ENCODE data around the gene DACH1. TPM values are rescaled to one million over a fixed set of nuclear protein-coding genes. Genes with fewer than 3 reads are reported as not detected.

The DACH1 gene
- total RNA-seq, 1 experiment from 2014 or later = not detected

DNA sequence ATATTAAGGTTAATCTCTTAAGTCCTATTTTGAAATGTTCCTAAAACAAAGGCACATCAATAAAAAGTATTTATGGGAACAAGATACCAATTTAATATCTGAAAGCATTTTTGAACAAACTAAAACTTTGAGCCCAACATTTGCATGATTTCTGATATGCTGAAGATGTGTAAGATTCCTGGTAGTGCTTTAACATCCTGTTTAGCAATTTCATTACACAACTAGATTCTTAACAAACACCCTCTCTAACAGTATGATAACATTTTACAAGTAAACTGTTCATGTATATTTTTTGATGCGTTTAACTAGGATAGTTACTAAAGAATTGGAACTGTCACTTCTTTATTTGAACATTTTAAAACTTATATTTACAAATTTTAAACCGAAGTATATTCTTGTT, 63.9 kb downstream of the DACH1 start:
- RAD21 ChIA-PET (ENCODE audit: low non-redundant PET in 1 of 2, low total read pairs in 2 of 2, uncharacterized antibody in 2 of 2, unreplicated experiment in 2 of 2) = no interaction called here
- Histone ChIP-seq H3K4me3 (replicated peaks in 1 of 2; ENCODE audit: low read depth in 1 of 2, low read length in 2 of 2) (no peak overlapping the region), H3K9me3 (ENCODE audit: control insufficient read depth in 1 of 2, insufficient read depth in 1 of 2, low read depth in 1 of 2, low read length in 2 of 2) (0 out of 4 replicates have a peak, but pooled peaks cover 0 to 4% of the 10 kb centered on the region in 2 experiments), H3K9ac (ENCODE audit: low read length) (no peak overlapping the region), H3K4me2 (ENCODE audit: low read length) (no peak overlapping the region), H2AFZ (ENCODE audit: low read depth, low read length, poor library complexity, severe bottlenecking) (no peak overlapping the region), H3K4me1 (ENCODE audit: control insufficient read depth in 1 of 2, insufficient read depth in 2 of 2, low read length in 2 of 2) (no peaks in the 10 kb centered on the region), H3K36me3 (ENCODE audit: control insufficient read depth in 1 of 2, insufficient read depth in 2 of 2, low read length in 2 of 2) (no peaks in the 10 kb centered on the region), H4K20me1 (ENCODE audit: insufficient read depth) (no peaks in the 10 kb centered on the region; the same call in 1 of the 2 replicates), H3K9me2 (ENCODE audit: insufficient read depth) (no peaks in the 10 kb centered on the region), H3K27ac (ENCODE audit: low read depth, low read length) (no peak overlapping the region), H3K79me2 (ENCODE audit: insufficient read depth, low read length) (no peaks in the 10 kb centered on the region), H3K27me3 (ENCODE audit: insufficient read depth, low read length) (no peaks in the 10 kb centered on the region)
- intact Hi-C loops (cut with micrococcal nuclease) = no loop called here
- TF ChIP-seq EZH2 (IDR thresholded peaks at IDR 0.05) (no peak), POLR2A (IDR thresholded peaks at IDR 0.05; ENCODE audit: borderline replicate concordance, extremely low read depth, insufficient read depth, insufficient read length) (no peak), SIN3A (IDR thresholded peaks at IDR 0.05; ENCODE audit: low read depth) (no peak), FOSL1 (IDR thresholded peaks at IDR 0.05; ENCODE audit: low read depth) (no peak), SRF (IDR thresholded peaks at IDR 0.05; ENCODE audit: low read depth) (no peak), YY1 (IDR thresholded peaks at IDR 0.05; ENCODE audit: extremely low read depth, insufficient replicate concordance, low read depth, low read length) (no peak), ZNF274 (IDR thresholded peaks at IDR 0.05; ENCODE audit: low read depth, low read length) (no peak), ELF1 (IDR thresholded peaks at IDR 0.05; ENCODE audit: borderline replicate concordance, low read depth) (no peak), ZFX (IDR thresholded peaks at IDR 0.05) (no peak)
- TF ChIP-seq, protein P1, sequence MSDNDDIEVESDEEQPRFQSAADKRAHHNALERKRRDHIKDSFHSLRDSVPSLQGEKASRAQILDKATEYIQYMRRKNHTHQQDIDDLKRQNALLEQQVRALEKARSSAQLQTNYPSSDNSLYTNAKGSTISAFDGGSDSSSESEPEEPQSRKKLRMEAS (IDR thresholded peaks at IDR 0.05) = no peak
- POLR2A ChIA-PET = no interaction called here
- ATAC-seq = no peak
- DNase-seq (ENCODE audit: low read depth, low spot score) = no peak
- BruUV-seq (replicated peaks) = no TSS peak
- CTCF ChIA-PET = no interaction called here

GRCh38 chr13:71801781-71802180, 65.2 kb downstream of the DACH1 start:
- no peak for ATAC-seq

More at GRCh38 chr13:71801781-71802180, 65.2 kb downstream of the DACH1 start:
- H3K9me3 ChIP-seq (ENCODE audit: control insufficient read depth in 1 of 2, insufficient read depth in 1 of 2, low read depth in 1 of 2, low read length in 2 of 2) = 0 out of 4 replicates have a peak, but pooled peaks cover 0 to 4% of the 10 kb centered on the region in 2 experiments
- H3K79me2 ChIP-seq (ENCODE audit: insufficient read depth, low read length) = no peaks in the 10 kb centered on the region
- H3K27me3 ChIP-seq (ENCODE audit: insufficient read depth, low read length) = no peaks in the 10 kb centered on the region
- ChIA-PET CTCF (no interaction called here), RAD21 (ENCODE audit: low non-redundant PET in 1 of 2, low total read pairs in 2 of 2, uncharacterized antibody in 2 of 2, unreplicated experiment in 2 of 2) (no interaction called here), POLR2A (no interaction called here)
- H2AFZ ChIP-seq (ENCODE audit: low read depth, low read length, poor library complexity, severe bottlenecking) = no peak overlapping the region
- H4K20me1 ChIP-seq (ENCODE audit: insufficient read depth) = no peaks in the 10 kb centered on the region; the same call in 1 of the 2 replicates
- BruUV-seq (replicated peaks) = no TSS peak
- DNase-seq (ENCODE audit: low read depth, low spot score) = no peak
- no peak overlapping the region for H3K27ac ChIP-seq (ENCODE audit: low read depth, low read length)
- no peaks in the 10 kb centered on the region for H3K36me3 ChIP-seq (ENCODE audit: control insufficient read depth in 1 of 2, insufficient read depth in 2 of 2, low read length in 2 of 2)
- no peaks in the 10 kb centered on the region for H3K9me2 ChIP-seq (ENCODE audit: insufficient read depth)
- H3K4me2 ChIP-seq (ENCODE audit: low read length) = no peak overlapping the region
- no peaks in the 10 kb centered on the region for H3K4me1 ChIP-seq (ENCODE audit: control insufficient read depth in 1 of 2, insufficient read depth in 2 of 2, low read length in 2 of 2)
- intact Hi-C loops (cut with micrococcal nuclease) = no loop called here
- H3K9ac ChIP-seq (ENCODE audit: low read length) = no peak overlapping the region
- H3K4me3 ChIP-seq (replicated peaks in 1 of 2; ENCODE audit: low read depth in 1 of 2, low read length in 2 of 2) = no peak overlapping the region
- TF ChIP-seq, protein P1 (IDR thresholded peaks at IDR 0.05) = no peak
- TF ChIP-seq EGR1 (IDR thresholded peaks at IDR 0.05; ENCODE audit: low read depth) (no peak), ZFX (IDR thresholded peaks at IDR 0.05) (no peak), SRF (IDR thresholded peaks at IDR 0.05; ENCODE audit: low read depth) (no peak)
- TF ChIP-seq, protein P2, sequence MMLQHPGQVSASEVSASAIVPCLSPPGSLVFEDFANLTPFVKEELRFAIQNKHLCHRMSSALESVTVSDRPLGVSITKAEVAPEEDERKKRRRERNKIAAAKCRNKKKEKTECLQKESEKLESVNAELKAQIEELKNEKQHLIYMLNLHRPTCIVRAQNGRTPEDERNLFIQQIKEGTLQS (IDR thresholded peaks at IDR 0.05) = no peak

Measured in HCT116 (cell line).